Kidney epithelial cell (primary cell): ENCODE results near the gene TRABD2A. TPM values are rescaled to one million over a fixed set of nuclear protein-coding genes. Genes with fewer than 3 reads are reported as not detected.

ENCODE experiments used
- DNase-seq: peaks from one replicate; pipeline ENCODE4 v3.0.0-alpha.2; 2010; ENCODE audit warnings: low read depth
- H3K27me3 ChIP-seq: 2 replicates; pipeline ENCODE4 v1.6.0; 2011; ENCODE audit warnings: low read length; ENCODE audit not compliant: control insufficient read depth, insufficient read depth
- H3K36me3 ChIP-seq: 2 replicates; pipeline ENCODE4 v1.5.1; 2011; ENCODE audit warnings: low read length; ENCODE audit not compliant: control insufficient read depth, insufficient read depth
- H3K4me3 ChIP-seq: 2 replicates; pipeline ENCODE4 v1.5.1; 2011; ENCODE audit warnings: low read depth, mild to moderate bottlenecking, control low read depth, low read length
- total RNA-seq: library from RNA; depleted of rRNA; stranded (reverse); fragments of >200 nt; gene quantifications from 2 replicates; pipeline ENCODE4 v1.2.3, GENCODE V29; 2015
- TF ChIP-seq, protein P1 (sequence below): IDR thresholded peaks from 2 replicates; pipeline ENCODE4 v1.5.1; 2011; ENCODE audit warnings: mild to moderate bottlenecking, moderate library complexity, low read length, control low read depth, inconsistent platforms; ENCODE audit not compliant: insufficient read depth, poor library complexity, severe bottlenecking

The TRABD2A gene
- total RNA-seq, 1 donor from 2014 or later: 0.50 TPM

DNA sequence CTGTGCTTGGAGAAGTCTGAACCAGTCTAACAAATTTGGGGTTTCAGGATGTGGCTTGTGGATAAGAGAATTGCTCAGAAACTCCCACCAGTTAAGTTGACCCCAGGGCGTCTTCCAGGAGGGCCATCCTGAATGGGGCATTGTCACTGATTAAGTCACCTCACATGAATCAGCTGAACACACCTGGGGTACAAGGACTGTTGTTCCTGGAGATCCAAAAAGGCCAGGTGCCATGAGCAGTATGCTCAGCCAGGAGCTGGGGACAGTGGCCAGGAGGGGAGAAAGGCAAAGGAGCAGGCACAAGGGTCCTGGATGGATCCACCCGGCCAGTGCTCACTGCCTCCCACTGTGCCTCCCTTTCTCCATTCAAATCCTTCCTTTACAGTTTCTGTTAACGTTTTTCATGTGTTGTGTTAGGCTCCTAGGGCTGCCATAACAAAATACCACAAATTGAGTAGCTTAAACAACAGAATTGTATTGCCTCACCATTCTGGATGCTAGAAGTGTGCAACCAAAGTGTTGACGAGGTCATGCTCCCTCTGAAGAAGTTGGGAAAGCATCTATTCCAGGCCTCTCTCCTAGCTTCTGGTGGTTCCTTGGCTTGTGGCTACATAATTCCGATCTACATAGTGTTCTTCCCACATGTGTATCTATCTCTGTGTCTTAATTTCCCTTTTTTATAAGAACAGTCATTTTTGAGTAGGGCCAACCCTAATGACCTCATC, 33.4 kb downstream of the TRABD2A start:
- H3K4me3 ChIP-seq: no peak overlapping the region
- no peaks in the 10 kb centered on the region for H3K36me3 ChIP-seq
- TF ChIP-seq, protein P1, sequence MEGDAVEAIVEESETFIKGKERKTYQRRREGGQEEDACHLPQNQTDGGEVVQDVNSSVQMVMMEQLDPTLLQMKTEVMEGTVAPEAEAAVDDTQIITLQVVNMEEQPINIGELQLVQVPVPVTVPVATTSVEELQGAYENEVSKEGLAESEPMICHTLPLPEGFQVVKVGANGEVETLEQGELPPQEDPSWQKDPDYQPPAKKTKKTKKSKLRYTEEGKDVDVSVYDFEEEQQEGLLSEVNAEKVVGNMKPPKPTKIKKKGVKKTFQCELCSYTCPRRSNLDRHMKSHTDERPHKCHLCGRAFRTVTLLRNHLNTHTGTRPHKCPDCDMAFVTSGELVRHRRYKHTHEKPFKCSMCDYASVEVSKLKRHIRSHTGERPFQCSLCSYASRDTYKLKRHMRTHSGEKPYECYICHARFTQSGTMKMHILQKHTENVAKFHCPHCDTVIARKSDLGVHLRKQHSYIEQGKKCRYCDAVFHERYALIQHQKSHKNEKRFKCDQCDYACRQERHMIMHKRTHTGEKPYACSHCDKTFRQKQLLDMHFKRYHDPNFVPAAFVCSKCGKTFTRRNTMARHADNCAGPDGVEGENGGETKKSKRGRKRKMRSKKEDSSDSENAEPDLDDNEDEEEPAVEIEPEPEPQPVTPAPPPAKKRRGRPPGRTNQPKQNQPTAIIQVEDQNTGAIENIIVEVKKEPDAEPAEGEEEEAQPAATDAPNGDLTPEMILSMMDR: no peak
- H3K27me3 ChIP-seq: no peaks in the 10 kb centered on the region
- no peak for DNase-seq

DNA sequence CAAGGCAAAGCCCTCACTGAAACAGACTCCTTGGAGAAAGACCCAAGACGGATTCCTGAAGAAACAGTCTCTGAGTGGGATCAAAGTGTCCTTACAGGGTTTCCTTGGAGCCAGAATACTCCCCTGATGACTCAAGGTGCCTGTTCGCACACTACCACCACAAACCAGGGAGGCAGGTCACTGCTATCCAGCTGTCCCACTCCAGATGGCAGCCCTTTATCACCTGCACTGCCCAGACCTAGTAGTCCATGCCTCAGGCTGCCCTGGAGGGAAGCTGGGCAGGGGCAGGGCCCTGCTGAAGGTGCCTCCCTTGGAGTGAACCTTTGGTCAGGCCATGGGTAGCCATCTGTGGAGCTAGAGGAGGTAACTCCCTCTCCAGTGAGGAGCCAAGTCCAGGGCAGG, 34.1 kb downstream of the TRABD2A start:
- TF ChIP-seq, protein P1: no peak
- no peaks in the 10 kb centered on the region for H3K36me3 ChIP-seq
- H3K4me3 ChIP-seq: no peak overlapping the region
- DNase-seq: no peak
- no peaks in the 10 kb centered on the region for H3K27me3 ChIP-seq

DNA sequence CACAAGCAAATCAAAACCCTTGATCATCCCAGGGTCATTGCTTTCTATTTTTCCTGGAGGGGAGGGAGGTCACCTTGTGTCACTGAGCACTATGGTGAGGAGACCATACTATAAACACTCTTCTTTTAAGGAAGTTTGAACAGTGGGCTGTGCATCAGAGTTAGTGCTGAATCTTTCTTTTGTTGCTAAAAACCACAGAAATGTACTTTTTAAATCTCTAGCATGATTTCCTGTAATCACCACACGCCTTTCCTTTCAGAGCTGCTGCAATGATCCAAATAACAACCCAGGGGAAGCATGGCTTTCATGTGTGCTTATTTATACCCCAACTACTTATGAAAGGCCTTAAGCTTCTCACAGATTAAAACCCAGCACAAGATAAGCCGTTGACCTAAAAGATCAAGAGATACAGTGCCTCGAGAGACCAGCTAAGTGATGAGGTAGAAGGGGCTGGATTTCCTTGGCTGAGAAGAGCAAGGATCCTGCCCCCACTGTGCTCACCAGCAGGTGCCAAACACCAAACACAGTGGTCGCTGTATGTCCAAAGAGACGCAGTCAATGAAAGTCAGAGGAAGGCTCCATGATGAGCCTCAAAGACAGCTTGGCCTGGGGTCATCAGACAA, 34.7 kb downstream of the TRABD2A start:
- Histone ChIP-seq H3K36me3 (no peaks in the 10 kb centered on the region), H3K4me3 (no peak overlapping the region), H3K27me3 (no peaks in the 10 kb centered on the region)
- DNase-seq: no peak
- TF ChIP-seq, protein P1: no peak

DNA sequence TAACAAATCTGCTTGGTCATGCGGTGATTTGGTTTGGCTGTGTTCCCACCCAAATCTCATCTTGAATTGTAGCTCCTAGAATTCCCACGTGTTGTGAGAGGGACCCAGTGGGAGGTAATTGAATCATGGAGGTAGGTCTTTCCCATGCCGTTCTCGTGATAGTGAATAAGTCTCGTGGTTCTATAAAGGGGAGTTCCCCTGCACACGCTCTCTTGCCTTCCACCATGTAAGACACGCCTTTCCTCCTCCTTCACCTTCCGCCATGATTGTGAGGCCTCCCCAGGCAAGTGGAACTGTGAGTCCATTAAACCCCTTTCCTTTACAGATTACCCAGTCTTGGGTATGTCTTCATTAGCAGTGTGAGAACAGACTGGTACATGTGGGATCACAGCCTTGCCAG, 36.7 kb downstream of the TRABD2A start:
- Histone ChIP-seq H3K36me3 (no peaks in the 10 kb centered on the region), H3K4me3 (no peak overlapping the region), H3K27me3 (no peaks in the 10 kb centered on the region)
- TF ChIP-seq, protein P1: no peak
- DNase-seq: no peak

DNA sequence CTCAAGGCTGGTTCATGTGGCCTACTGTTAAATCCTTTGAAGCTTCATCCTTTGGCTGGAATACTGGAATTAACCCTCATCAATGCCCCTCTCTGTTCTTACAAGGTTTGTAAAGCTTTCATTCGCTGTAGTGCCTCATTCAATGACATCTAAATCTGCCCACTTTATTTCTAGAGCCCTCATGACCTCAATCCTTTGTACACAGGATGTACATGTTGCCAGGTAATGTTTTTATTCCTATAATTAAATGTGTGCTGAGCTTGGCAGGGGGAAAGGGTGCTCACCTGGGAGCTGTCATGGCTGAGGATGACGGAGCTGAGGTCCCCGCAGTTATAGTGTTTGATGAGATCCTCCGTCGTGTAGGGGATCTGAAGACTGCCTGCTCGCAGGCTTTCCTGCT, 39.3 kb downstream of the TRABD2A start:
- no peak for DNase-seq
- TF ChIP-seq, protein P1: no peak
- no peaks in the 10 kb centered on the region for H3K36me3 ChIP-seq
- H3K27me3 ChIP-seq: no peaks in the 10 kb centered on the region
- H3K4me3 ChIP-seq: no peak overlapping the region
